ENCODE measurements around the gene AMH. TPM values are rescaled to one million over a fixed set of nuclear protein-coding genes. Genes with fewer than 3 reads are reported as not detected.

The AMH gene
- total RNA-seq, 1 donor from 2014 or later, result 6.1 TPM

GRCh38 chr19:2261438-2262172, 12.5 kb downstream of the AMH start:
- H3K9me3 ChIP-seq, result no peaks in the 10 kb centered on the region

GRCh38 chr19:2266183-2266993, 17.3 kb downstream of the AMH start:
- H3K27ac ChIP-seq, result peak overlapping the region; percentile 14
- H3K27me3 ChIP-seq, result no peaks in the 10 kb centered on the region
- peaks cover 34% of the 10 kb centered on the region for H3K4me1 ChIP-seq
- no peaks in the 10 kb centered on the region for H3K9me3 ChIP-seq
- ATAC-seq, result peak; percentile 47
- no peak for TF ChIP-seq CTCF (IDR thresholded peaks at IDR 0.05)
- intact Hi-C loops (cut with DNase I), result no loop called here
- DNase-seq, result peak; percentile 95
- no peak overlapping the region for H3K4me3 ChIP-seq
- H3K36me3 ChIP-seq, result peaks cover 3% of the 10 kb centered on the region

More at GRCh38 chr19:2261438-2262172, 12.5 kb downstream of the AMH start:
- Histone ChIP-seq H3K27ac (no peak overlapping the region), H3K4me3 (no peak overlapping the region), H3K36me3 (no peaks in the 10 kb centered on the region), H3K4me1 (peaks cover 16% of the 10 kb centered on the region), H3K27me3 (no peaks in the 10 kb centered on the region)
- ATAC-seq, result peak; percentile 45
- DNase-seq, result peak; percentile 68
- intact Hi-C loops (cut with DNase I), result no loop called here
- peak; percentile 66 for TF ChIP-seq CTCF (IDR thresholded peaks at IDR 0.05)

- H3K27me3 ChIP-seq, result no peaks in the 10 kb centered on the region
- TF ChIP-seq CTCF (IDR thresholded peaks at IDR 0.05), result no peak
- intact Hi-C loops (cut with DNase I), result no loop called here
- H3K4me1 ChIP-seq, result peaks cover 50% of the 10 kb centered on the region
- H3K36me3 ChIP-seq, result peaks cover 24% of the 10 kb centered on the region
- no peaks in the 10 kb centered on the region for H3K9me3 ChIP-seq
- ATAC-seq (no peak), DNase-seq (no peak)
- H3K27ac ChIP-seq, result no peak overlapping the region
- H3K4me3 ChIP-seq, result peak overlapping the region; percentile 100
Observed at GRCh38 chr19:2268480-2268830, 19.3 kb downstream of the AMH start.

- H3K27me3 ChIP-seq, result no peaks in the 10 kb centered on the region
- intact Hi-C loops (cut with DNase I), result no loop called here
- H3K4me1 ChIP-seq, result peaks cover 54% of the 10 kb centered on the region
- DNase-seq (no peak), ATAC-seq (no peak)
- TF ChIP-seq CTCF (IDR thresholded peaks at IDR 0.05), result no peak
- H3K4me3 ChIP-seq, result peak overlapping the region; percentile 100
- peak overlapping the region; percentile 44 for H3K27ac ChIP-seq
- no peaks in the 10 kb centered on the region for H3K9me3 ChIP-seq
- peaks cover 25% of the 10 kb centered on the region for H3K36me3 ChIP-seq
Observed at GRCh38 chr19:2268861-2269243, 19.7 kb downstream of the AMH start.

- Histone ChIP-seq H3K4me1 (peaks cover 61% of the 10 kb centered on the region), H3K4me3 (peak overlapping the region; percentile 100), H3K27me3 (no peaks in the 10 kb centered on the region), H3K36me3 (peaks cover 25% of the 10 kb centered on the region), H3K27ac (peak overlapping the region; percentile 98), H3K9me3 (no peaks in the 10 kb centered on the region)
- intact Hi-C loops (cut with DNase I), result loop anchor here (5.0 kb wide), 1 partner anchor 32 kb away; the partner anchor contains the start of genes PLEKHJ1 and SF3A2
- no peak for TF ChIP-seq CTCF (IDR thresholded peaks at IDR 0.05)
- ATAC-seq, result peak; percentile 90
- peak; percentile 99 for DNase-seq
Observed at GRCh38 chr19:2269244-2270156, 20.4 kb downstream of the AMH start.

All from upper lobe of right lung (tissue), 1 donor.